GM19035 (cell line): ENCODE measurements around the gene SH3D21.
A peak's percentile ranks its signal among the peaks of the same experiment; 100 is the strongest.

ENCODE experiments used
- ATAC-seq: cut with Tn5 transposase; IDR thresholded peaks from one replicate; pipeline ENCODE4 v1.9.1; 2021; ENCODE audit not compliant: unreplicated experiment

The SH3D21 gene

DNA sequence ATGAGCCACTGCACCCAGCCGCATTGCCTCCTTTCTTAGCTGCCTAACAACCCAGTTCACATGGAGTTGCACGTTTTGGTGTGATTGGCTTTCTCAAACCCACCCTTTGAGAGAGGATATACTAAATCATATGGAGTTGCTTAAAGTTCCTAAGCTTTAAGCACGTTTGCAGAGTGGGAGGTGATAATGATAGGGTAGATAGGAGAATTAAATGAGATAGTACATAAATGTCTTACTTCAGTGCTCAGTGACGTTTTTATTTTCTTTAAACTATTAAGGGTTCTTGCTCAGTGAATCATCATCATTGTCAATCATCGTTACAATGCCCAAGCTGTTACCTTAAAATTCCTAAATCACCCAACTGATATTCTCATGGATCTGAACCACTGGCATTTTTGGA is 2.9 kb upstream of the SH3D21 start:
- ATAC-seq = no peak

DNA sequence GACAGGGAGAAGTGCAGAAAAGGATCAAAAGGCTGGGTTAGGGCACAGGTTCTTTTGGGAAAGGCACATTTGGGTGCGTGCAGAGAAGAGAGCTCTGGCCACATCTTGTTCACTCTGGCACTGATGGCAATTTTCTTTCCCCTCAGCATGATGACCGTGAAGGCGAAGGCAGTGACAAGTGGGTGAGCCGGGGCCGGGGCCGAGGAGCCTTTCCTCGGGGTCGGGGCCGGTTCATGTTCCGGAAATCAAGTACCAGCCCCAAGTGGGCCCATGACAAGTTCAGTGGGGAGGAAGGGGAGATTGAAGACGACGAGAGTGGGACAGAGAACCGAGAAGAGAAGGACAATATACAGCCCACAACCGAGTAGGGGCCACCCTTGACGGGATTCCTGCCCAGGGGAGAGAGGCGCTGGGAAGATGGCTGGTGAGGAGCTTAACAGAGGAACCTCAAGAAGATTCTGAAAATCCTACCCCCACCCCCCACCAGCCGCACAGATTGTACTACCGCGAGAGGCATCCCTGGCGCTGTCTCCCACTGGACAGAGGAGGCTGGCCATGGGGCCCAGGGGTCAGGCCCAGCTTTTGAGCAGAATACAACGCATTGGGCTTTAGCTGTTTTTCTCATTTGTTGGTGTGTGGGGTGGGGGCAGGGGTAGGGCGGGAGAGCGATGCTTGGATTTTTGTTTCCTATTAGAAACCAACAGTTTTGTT is 2.4 kb upstream of the SH3D21 start:
- no peak for ATAC-seq

DNA sequence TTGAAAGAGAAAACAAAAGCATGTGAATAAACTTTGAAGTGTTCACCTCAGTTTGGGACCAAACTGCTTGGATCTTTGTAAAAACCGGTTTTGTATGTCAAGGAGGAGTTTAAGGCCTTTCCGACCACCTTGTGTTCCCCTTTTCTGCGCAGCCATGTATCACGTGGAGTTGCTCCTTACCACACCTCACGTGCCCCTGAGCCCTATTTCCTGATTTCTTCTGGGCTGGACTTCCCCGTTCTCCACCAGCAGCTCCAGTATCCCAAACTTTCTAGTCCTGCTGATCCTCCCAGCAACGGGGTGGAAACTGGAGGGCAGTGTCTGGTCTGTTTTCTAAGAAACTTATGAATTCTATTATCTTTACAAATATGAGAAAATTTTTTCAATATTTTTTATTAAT is 1.6 kb upstream of the SH3D21 start:
- no peak for ATAC-seq

DNA sequence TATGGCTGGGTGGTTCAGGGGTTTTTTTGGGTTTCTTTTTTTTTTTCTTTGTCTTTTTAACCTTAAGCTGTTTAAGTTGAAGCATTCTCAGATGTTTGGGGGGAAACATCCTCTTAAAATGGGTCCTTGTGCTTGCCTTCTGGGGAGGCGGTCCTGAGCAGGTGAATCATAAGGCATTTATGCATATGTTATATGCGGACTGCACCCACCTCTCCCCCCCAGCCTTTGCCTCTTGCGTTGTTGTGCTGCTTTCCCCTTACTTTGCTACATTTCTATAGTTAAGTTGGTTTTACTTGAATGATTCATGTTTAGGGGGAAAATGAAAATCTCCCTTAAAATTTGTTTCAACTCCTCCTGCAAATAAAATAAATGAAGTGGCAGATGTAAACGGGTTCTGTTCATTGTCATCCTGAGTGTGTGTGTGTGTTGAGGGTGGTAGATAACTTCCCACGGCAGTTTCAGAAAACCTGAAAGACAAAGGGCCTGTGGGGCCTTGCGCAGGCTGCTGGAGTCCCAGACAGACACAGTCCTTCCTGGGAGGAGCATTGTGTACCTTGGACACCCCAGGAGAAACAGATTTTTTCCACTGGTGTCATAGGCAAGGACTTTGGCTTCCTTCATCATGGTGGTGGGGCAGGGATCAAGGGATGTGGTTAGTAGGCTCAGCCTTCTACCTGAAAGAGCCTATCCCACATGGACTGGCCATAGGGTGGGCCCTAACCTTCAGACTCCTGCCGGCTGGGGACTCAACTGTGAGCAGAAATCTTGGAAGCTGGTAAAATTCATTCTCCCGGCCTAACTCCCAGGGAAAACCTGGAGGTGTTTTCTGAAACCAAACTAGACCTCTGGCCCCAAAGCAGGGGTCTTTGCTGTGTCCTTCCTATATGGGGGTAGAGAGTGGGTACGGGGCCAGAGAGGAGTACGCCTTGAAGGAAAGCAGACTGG is 926 bp upstream of the SH3D21 start:
- ATAC-seq = no peak

DNA sequence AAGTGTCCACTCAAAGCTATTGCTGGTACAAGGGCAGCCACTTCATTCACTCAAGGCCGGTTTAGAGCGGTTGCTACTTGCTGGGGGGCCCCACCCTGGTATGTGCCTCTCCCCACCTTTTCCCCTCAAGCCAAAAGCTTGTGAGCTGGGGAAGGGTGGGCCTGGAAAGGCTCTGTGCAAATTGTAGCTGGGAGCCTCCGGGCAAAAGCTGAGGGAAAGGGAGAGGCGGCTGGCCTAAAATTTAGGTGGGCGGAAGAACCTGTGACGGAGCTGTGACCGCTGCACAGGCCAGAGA is 306 bp upstream of the SH3D21 start:
- no peak for ATAC-seq

DNA sequence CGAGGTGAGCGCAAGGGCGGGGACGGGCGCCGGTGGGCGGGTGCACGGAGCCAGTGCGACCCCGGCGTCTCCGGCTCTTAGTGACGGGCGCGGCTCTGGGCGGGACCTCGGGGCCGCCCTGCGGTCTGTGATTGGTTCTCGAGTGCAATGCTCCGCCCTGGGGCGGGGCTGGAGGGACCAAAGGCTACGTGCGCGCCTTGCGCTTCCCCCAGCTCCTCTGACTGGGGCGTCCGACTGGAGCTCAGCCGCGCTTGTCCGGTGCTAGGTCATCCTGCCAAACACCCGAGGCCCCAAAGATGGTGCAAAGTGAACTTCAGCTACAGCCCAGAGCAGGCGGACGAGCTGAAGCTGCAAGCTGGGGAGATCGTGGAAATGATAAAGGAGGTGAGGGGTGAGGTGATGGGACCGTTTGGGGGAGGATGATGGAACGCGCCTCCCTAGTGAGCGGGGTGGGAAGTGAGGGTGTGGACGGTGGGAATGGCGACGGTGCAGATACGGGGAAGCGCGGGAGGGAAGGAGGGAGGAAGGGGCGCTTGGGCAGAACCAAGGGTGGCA is 811 bp downstream of the SH3D21 start:
- peak; percentile 99 for ATAC-seq

DNA sequence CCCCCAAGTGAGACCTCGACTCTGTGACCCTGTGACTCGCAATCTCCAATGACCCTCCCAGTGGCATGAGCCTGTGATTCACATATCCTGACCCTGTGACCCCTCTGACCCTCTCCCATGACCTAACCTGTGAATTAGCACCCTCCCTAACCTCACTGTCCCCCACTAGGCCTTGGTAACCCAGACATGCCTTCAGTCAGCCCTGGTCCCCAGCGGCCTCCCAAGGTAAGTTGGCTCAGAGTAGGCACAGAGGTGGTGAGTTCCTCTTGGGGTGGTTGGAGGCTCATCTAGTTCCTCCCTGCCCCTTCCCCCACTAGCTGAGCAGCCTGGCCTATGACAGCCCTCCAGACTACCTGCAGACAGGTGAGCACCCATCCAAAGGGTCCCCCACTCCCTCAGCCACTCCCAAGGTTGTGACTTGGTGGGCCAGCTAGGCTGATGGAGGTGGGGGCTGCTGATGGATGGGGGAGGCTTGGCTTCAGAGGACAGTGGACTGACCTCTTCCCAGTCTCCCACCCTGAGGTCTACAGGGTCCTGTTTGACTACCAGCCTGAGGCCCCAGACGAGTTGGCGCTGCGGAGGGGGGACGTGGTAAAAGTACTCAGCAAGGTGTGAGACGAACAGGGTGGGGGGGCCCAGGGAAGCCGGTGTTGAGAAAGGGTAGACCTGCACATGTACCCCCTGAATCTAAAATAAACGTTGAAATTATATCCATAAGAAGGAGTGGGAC is 1.6 kb downstream of the SH3D21 start:
- ATAC-seq = no peak

DNA sequence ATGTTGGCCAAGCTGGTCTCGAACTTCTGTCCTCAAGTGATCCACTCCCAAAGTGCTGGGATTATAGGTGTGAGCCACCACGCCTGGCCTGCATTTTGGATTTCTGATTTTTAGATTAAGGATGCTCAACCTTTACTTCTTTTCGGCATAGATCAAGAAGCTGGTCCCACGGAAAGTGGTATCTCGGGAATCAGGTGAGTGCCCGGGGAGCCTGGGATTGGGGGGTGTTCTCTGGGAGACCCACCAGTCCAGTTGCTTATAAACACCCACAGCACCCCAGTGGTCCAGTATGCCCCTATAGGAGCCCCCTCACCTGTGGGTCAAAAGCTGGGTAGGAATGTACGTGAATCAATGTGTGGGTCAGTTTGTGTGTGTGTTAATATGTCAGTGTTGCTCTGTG is 3.2 kb downstream of the SH3D21 start:
- ATAC-seq = no peak

DNA sequence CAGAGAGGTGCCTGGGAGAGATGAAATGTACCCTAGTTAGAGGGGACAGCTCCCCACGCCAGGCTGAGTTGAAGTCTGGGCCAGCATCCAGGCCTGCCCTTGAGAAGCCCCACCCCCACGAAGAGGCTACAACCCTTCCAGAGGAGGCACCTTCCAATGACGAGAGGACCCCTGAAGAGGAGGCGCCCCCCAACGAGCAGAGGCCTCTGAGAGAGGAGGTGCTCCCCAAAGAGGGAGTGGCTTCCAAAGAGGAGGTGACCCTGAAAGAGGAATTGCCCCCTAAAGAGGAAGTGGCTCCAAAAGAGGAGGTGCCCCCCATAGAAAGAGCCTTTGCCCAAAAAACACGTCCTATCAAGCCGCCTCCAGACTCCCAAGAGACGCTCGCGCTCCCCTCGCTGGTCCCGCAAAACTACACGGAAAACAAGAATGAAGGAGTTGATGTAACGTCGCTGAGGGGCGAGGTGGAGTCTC is 14.2 kb downstream of the SH3D21 start:
- no peak for ATAC-seq

DNA sequence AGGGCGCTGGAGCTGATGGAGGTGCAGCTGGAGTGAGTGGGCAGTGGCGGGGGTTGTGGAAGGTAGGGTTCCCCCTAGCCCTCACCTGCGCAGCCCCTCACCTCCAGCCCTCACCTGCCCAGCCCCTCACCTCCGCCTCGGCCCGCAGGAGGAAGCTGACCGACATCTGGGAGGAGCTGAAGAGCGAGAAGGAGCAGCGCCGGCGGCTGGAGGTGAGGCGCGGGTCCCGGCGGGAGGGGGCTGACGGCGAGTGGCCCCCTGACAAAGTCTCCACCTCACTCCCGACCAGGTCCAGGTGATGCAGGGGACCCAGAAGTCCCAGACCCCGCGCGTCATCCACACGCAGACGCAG is 14.6 kb downstream of the SH3D21 start:
- ATAC-seq = no peak

DNA sequence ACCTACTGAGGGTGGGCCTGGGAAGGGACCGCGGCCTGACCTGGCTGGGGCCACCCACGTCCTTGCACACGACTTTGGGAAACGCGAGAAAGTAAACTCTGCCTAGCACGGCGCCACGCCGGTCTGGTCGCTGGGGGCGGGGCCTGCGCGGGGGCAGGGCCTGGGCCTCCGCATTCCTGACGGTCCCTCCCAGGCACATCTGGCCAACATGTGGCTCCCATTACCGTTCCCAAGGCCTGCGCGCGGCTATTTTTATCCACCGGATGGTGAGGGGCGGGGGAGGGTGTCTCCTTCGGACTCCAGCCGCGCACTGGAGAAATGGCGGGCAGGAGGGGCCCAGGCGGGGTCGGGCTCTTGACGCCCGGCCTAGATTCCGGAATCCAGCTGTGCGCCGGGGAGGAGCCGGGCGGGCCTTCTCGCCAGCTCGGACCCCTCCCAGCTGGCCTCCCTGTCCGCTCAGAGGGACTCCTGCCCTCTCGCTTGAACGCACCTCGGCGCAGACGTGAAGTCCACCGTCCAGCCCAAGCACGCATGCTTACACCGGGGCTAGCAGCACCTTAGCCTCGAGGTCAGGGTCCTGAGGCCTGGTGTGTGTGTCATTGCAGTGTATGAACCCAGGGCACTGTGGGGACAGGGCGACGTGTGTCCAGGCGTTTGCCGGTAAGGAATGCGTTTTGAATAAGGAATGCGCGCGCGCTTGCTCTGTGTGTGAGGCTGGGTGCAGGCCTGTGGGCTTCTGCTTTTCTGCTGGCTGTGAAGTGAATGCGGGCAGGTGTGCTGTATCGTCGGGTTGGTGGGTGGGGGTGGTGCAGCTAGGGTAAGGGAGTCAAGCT is 15.2 kb downstream of the SH3D21 start:
- no peak for ATAC-seq

DNA sequence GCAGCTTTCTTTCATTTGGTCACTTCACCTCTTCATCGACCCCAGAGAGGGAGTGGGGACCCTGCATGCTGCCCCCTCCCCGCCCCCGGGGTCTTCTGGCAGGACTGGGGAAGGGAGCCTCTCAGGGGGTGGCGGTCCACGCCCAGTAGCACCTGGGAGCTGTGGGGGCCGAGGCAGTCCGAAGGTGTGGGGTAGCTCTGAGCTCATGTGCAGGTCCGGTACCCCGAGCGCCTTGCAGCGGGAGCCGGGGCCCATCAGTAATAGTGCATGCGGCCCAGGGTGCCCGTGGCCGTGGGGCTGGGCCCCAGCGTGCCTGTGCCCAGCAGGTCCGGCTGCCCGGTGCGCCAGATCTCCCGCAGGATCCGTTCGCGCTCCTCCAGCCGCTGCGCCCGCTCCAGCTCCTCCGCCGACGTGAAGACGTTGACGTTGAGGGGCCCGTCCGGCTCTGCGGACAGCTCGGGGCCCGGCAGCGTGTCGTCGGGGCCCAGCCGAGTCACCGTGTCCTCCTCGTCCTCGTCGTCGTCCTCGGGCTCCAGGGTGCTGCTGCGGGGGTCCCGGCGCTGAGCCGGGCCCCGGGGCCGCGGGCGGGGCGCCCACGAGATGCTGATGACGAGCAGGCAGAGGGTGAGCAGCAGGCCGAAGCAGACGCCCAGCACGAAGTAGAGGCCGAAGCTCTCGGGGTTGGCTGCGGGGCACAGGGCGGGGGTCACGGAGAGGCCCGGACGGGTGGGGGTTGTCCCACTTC is 16.0 kb downstream of the SH3D21 start:
- ATAC-seq = no peak

DNA sequence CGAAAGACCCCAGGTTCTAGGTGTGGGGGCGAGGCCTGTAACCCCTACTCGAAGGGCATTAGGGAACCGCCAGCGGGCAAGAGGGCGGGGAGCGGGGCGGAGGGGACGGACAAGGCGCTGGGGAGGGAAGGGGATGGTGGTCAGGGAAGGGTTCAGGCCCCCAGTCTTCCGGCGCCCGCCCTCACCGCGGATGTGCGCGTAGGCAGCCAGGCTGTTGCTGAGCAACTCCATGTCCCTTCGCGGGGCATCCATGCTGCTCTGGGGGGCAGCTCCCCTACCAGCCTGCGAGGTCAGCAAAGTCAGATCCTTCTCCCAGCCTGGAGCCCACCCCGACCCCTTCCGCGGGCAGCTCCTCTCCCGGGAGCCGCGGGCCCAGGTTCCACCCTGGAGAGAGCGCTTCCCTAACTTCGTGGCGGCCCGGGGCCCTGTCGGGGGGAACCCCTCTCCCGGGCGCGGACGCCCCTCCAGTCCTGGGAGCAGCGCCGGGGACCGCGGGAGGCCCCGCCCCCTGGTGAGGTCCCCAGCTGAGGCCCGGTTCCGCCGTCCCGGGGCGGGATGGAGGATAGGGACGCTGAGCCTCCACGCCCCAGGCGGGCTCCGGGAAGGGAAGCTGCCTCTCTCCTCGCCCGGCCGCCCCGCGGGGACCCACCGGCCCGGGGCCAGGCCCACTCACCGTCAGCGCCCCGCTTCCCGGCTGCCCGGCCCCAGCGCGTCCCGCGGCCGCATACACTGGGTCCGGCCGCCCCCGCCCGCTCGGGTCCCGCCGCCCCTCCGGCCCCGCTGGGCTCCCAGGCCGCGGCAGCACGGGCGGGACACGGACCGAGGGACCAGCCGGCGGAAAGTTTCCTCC is 16.8 kb downstream of the SH3D21 start:
- no peak for ATAC-seq

DNA sequence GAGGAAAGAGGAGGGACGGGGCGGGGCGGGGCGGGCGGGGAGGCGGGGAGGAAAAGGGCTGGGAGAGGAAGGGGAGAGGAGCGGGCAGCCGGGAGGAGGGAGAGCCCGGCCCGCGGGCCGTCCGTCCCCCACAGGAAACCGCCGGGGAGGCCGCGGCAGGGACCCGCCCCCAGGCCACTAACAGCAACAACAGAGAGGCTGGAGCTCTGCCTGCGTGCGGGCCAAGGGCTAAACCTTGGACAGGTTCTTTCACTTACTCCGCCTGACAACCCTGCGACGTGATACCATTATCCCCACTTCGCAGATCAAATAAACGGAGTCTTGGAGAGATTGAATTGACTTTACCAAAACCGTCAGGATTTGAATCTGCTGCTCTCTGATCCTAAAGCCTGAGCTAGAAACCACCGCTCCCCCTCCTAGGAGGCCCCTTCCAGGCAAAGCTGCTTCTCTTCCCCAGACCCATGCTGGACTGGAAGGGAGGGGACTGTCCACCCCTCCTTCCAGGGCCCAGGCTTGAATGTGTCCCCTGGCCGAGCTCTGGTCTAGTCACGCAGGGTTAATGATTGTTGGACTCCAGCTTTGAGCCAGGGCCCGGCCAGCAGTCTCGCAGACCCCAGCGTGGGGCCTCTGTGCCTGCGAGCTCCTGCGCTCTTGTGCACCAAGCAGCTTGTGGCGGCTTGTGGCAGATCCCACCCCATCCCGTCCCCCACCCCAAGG is 17.6 kb downstream of the SH3D21 start, which contains the start of gene EVA1B:
Gene EVA1B, minus strand, starts transcription at position 10 of the 717 bp plus-strand sequence. CDS start 608 bp downstream, outside the sequence.
- no peak for ATAC-seq

DNA sequence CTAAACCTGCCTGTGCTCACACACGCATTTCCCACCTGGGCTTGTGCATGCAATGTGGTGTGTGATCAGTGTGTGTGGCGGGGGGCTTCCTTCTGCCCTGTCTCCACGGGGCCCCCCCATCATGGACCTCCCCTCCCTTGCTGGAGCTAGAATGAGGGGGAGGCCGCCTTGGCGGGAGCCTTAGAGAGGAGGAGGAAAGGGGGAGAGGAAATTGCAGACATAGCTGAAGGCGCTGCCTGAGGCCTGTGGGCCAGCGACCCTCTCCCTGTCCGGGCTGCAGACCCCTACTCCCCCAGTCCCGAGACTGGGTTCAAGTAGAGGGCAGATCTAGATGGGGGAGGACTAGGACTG is 18.2 kb downstream of the SH3D21 start:
- no peak for ATAC-seq

DNA sequence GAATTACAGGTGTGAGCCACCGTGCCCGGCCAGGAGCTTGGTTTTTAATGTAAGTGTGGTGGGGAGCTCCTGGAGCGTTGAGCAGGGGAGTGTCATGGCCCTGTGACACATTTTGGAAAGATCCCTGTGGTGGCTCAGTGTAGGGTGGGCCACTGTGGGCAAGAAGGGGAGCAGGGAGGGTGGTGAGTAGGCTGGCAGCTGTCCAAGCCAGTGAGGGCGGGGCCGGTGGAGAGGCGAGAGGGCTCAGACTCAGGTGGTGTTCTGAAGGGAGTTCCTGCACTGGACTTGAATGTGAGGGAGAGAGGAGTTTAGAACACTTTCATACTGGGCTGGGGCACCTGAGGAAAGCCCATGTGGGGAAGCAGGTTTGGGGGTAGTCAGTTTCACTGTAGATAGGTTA is 20.3 kb downstream of the SH3D21 start:
- no peak for ATAC-seq

DNA sequence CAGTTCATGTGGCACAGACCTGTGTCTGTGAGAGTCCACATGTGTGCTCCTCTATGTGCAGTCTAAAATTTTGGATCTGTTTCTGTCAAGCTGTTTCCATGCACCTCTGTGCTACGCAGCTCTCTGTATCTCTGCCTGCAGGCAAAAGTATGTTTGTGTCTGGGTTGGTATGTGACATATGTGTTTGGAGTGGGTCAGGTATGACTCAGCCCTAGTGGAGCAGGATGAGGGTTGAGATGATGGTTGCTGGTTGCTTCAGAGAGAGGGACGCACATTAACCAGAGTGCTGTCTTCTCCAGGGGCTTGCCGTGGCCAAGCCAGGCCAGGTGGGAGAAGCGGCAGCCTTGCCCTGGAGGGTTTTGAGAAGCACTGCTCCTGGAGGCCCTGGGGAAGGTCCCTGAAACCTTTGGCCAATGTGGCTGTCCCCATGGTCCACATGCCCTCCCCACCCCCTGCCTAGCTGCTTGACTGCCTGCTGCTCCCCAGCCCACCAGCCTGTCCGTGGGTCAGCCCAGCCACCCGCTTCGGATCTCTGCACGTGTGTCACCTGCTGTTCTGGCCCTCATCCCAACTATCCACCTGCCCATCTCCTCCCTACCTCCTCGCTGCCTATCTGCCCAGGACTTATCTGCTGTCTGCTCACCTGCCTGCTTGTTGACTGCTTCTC is 21.4 kb downstream of the SH3D21 start:
- no peak for ATAC-seq

DNA sequence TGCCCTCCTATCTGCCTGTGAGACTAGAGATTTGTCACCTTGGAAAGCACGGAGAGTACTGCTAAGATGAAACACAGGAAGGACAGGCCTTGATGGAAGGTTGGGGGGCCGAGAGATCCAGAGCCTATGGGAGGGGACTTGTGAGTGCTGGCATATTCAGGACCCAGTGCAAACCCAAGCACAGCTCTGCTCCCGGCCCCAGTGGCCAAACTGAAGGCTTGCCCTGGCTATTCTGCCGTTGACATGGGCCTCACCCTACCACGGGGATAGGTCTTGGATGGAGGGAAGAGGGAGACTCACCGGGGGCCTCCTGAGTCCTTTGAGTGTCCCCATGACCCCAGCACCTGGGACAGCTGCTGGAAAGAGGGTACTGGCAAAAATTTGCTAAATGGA is 21.9 kb downstream of the SH3D21 start:
- ATAC-seq = no peak
